Peyer's patch (tissue), 4 donors: ENCODE results near the gene STX1B.

Experiments
- CTCF ChIP-seq, 6 experiments: fragments of 450-650 bp in 4 of 6; fragments of 200-600 bp in 2 of 6; sonication (generic) in 1 of 6; IDR thresholded peaks; one replicate each; pipeline ENCODE4 v1.5.1; 2017 to 2019; ENCODE audit warnings: antibody characterized with exemption in 6 of 6, mild to moderate bottlenecking in 3 of 6, moderate library complexity in 1 of 6
- POLR2A ChIP-seq, 2 donors: fragments of 450-650 bp; IDR thresholded peaks; one replicate each; pipeline ENCODE4 v1.5.1; 2017; ENCODE audit warnings: antibody characterized with exemption in 2 of 2, mild to moderate bottlenecking in 2 of 2, moderate library complexity in 2 of 2

- TF ChIP-seq CTCF (IDR thresholded peaks at IDR 0.05) (no peak), POLR2A (IDR thresholded peaks at IDR 0.05) (no peak)
Observed at GRCh38 chr16:31016018-31016417, 5.6 kb upstream of the STX1B start.
